Hematopoietic multipotent progenitor cell treated with erythropoietin and hydrocortisone succinate and interleukin-3 and kit ligand, for 6 days (in vitro differentiated cells): ENCODE data around the gene LRSAM1.
A peak's percentile ranks its signal among the peaks of the same experiment; 100 is the strongest.

ENCODE experiments used
- DNase-seq: peaks from one replicate; pipeline ENCODE4 v3.0.0-alpha.2; 2015

Gene LRSAM1

GRCh38 chr9:127537014-127537413 lies 85.7 kb downstream of the LRSAM1 start:
- no peak for DNase-seq

GRCh38 chr9:127537792-127538191 lies 86.5 kb downstream of the LRSAM1 start:
- peak; percentile 45 for DNase-seq

- DNase-seq = no peak
Observed at GRCh38 chr9:127538849-127539258, 87.5 kb downstream of the LRSAM1 start.

- no peak for DNase-seq
Observed at GRCh38 chr9:127539259-127539981, 88.1 kb downstream of the LRSAM1 start.

GRCh38 chr9:127539982-127540663 lies 88.8 kb downstream of the LRSAM1 start:
- peak; percentile 78 for DNase-seq

GRCh38 chr9:127540664-127541041 lies 89.3 kb downstream of the LRSAM1 start:
- no peak for DNase-seq

GRCh38 chr9:127541176-127541575 lies 89.9 kb downstream of the LRSAM1 start:
- DNase-seq = no peak

- DNase-seq = no peak
Observed at GRCh38 chr9:127541865-127542264, 90.6 kb downstream of the LRSAM1 start.

GRCh38 chr9:127543221-127543620 lies 91.9 kb downstream of the LRSAM1 start:
- DNase-seq = no peak

GRCh38 chr9:127543973-127544533 lies 92.7 kb downstream of the LRSAM1 start:
- no peak for DNase-seq

- peak; percentile 77 for DNase-seq
Observed at GRCh38 chr9:127545196-127546124, 94.2 kb downstream of the LRSAM1 start.

- no peak for DNase-seq
Observed at GRCh38 chr9:127546125-127546832, 95.0 kb downstream of the LRSAM1 start.

- DNase-seq = no peak
Observed at GRCh38 chr9:127548352-127548881, 97.1 kb downstream of the LRSAM1 start.

GRCh38 chr9:127549218-127549617 lies 97.9 kb downstream of the LRSAM1 start:
- no peak for DNase-seq

GRCh38 chr9:127549751-127550150 lies 98.4 kb downstream of the LRSAM1 start:
- no peak for DNase-seq

- no peak for DNase-seq
Observed at GRCh38 chr9:127550282-127550681, 99.0 kb downstream of the LRSAM1 start.

GRCh38 chr9:127550751-127551150 lies 99.4 kb downstream of the LRSAM1 start:
- DNase-seq = no peak
